GM21528 (cell line): Measurements from ENCODE around the gene MAP3K7CL.
A peak's percentile ranks its signal among the peaks of the same experiment; 100 is the strongest.

Experiments
- ATAC-seq: cut with Tn5 transposase; IDR thresholded peaks from one replicate; pipeline ENCODE4 v1.9.1; 2021; ENCODE audit warnings: mild to moderate bottlenecking, moderate library complexity; ENCODE audit not compliant: unreplicated experiment, low FRiP score

The MAP3K7CL gene, protein sequence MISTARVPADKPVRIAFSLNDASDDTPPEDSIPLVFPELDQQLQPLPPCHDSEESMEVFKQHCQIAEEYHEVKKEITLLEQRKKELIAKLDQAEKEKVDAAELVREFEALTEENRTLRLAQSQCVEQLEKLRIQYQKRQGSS

DNA sequence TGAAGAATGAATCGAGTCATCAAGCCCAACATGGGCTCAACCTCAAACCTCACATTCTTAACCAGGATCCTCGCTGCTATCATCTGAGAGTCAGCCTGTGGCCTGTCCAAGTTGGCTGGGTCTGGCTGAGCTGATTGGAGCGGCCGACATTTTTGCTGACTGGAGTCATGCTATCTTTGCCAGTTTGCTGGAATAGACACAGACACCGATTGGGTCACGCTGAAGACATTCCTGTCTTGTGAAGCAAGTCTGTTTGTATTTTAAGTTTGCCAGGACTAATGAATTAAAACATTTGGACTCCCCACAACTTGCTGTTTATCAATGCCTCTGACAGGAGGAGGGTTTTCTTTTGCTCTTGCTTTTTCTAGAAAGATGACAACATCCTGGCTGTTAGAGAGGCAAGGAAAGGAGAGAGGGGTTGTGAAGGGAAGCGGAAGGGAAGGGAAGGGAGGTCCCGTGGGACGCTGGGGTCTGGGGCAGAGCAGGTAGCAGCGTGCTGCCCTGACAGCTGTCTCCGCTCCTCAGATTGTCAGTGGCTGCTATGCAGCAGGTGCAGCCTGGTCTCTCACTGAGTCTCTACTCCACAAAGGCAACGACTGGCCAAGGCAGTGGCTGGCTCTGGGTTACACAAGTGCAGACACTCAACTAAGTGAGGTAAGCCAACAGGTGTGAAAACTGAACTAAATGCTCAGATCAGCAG is at the start of gene MAP3K7CL:
Gene MAP3K7CL, plus strand, starts transcription at position 375 of the 700 bp plus-strand sequence. CDS start 2,701 bp downstream, outside the sequence.
- no peak for ATAC-seq

DNA sequence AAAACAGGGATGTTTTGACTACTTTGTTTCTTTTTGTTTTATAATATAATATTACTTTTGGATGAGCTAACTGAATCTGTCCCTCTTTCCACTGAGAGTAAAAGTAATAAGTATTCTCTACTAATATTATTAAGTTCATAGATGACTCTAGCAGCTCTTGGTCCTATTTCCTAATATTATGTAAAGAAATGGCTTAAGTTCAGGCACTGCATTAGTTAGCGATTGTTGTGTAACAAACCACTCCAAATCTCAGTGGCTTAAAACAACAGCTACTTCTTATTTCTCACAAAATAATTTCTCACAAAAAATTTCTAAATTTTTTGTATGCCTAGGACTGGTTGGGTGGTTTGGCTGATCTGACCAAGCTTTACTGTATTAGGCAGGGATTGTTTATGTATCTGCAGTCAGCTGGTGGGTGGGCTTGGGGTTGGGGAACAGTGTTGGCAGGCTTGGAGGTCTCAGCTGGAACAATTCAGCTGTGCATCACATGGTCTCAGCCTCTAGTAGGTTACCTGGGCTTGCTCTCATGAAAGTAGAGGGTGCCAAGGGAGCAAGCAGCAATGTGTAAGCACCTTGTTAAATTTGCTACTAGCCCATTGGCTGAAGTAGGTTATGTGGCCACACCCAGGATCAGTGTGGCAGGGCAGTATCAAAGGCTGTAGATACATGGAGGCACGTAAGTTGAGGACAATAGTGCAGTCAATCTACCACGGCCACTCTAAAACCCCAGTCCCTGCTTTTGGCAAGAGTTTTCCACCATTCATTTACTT is 48.2 kb upstream of the MAP3K7CL start:
- no peak for ATAC-seq

DNA sequence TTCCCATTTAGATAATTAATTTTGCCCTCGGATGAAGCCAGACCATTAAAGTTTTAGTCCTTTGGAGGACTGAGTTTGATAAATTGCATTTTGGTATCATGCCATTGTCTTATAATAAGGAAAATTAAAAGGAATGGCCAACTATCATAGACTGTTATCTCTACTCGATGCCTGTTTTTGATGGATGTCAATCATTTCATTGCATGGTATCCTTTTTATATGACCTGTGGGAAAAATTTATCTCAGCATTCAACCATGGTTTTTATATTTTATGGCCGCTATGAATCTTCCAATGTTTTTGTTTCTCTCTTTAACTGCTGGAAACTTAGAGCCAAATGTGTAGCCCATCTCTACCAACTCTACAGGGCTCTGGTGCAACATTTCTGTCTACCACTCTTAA is 47.1 kb upstream of the MAP3K7CL start:
- no peak for ATAC-seq

DNA sequence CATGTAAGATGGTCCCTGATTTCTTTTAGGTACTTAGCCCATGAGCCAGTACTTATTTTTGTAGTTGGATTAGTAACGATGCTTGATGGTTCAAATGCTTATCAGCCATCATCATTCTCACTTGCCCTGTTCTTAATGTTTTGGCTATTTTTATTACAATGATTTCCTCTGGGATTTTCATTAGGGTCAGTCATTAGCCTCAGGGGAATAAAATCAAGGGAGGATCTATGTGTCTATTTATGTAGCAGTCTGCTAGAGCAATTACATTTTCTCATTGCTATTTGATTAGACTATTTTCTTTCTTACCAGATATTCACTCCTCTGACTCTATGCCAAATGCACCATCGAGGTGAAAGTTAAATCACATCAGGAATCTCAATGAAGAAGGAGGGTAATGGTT is 46.1 kb upstream of the MAP3K7CL start:
- ATAC-seq = no peak

DNA sequence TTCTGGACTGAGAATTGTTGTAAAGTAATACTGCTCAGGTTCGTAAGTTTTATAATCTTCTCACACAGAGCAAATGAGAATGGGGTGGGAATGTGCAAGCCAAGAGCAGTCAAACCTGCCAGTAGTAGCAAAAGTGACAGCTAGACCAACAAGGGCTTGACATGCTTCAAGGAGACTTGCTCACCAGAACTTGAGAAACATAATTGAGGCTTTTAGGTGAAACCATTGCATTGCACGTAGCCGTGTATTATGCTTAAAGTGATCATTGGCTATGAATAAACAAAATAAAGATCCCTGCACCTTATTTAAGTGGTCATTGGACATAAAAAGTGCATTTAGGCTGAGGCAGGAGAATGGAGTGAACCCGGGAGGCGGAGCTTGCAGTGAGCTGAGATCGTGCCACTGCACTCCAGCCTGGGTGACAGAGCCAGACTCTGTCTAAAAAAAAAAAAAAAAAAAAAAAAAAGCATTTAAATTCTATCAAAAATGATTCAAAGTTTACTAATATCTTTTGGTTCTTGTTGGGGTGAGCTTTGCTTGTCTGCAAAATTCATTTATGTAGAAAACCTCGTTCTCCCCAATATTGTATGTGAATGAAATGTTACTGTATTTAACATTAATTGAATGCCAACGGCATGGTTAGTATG is 45.2 kb upstream of the MAP3K7CL start:
- ATAC-seq = no peak

DNA sequence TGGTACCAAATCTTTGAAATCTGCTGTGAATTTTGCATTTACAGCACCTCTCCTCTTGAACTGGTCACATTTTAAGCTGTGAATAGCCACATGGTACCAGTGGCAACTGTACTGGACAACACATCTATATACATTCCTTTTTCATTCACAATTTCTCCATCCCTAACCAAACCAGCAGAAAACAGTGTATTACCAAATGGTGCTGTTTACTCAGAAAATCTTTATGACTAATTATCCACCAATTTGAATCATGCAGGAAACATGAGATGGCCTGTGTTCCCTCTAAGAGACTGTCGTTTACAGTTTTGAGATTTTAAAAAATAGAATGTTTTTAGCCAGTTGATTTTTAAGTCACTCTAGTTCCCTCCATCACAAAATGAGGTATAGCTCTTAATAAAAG is 39.4 kb upstream of the MAP3K7CL start:
- no peak for ATAC-seq

DNA sequence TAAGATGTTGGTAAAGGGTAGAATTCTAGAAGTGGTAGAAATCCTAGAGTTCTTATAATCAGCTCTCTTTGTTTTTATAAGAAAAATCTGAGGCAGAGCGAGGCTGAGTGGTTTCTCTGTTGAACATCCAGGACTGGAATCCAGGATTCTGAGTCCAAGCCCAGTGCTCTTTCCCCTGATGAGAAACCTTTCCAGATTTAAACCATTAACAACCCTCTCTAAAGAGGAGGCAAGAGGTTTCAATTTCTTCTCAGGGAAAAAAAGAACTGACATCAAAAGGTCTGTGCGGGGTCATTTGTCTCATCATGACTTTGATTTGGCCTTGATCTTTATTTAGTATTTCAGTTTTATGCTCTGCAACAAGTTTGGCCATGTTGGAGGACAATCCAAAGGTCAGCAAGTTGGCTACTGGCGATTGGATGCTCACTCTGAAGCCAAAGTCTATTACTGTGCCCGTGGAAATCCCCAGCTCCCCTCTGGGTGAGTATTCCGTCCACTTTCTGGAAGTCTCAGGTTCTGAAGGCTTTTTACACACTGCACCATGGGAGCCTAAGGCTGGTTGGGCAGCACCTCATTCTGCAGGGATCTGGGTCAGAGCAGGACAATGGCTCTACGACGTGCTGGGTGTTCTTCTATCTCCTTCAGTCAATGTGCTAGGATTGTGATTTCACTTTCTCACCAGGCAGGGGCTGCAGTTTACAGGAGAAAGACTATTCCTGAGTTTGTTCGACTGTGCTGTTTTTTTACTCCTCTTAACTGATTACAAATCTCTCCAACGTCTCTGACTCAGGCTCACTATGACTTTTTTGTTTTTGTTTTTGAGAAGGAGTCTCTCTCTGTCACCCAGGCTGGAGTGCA is 38.1 kb upstream of the MAP3K7CL start:
- no peak for ATAC-seq

DNA sequence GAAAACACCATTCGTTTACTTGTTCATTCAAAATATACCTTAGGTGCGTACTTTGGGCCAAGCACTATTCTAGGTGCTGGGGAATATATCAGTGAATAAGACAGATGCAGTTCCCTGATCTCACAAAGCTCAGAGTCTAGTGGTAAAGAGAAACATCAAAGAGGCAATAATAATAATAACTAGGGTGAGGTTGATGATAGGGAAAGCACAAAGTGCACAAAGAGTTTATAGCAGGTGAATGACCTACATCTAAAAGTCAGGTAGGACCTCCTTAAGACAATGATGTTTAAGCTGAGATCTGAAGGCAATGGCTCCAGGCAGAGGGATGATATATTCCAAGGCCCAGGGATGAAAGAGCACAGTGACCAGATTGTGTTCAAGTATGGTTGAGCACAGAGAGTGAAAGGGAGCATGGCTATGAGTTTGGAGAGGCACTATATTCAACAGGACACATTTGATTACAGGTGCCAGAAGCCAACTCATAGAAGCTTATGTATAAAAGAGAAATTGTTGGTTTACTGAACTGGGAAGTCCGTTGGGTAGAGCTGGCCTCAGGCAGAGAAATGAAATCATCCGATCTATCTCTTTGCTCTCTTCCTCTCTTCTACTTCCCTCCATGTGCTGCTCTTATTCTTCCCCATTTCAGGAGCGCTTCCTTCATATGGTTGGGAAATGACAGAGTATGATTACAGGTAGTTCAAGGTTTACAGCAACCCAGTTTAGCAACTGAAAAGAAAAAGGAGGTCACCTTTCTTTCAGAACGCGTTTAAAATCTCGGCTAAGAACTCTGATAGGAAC is 34.0 kb upstream of the MAP3K7CL start:
- ATAC-seq = no peak

DNA sequence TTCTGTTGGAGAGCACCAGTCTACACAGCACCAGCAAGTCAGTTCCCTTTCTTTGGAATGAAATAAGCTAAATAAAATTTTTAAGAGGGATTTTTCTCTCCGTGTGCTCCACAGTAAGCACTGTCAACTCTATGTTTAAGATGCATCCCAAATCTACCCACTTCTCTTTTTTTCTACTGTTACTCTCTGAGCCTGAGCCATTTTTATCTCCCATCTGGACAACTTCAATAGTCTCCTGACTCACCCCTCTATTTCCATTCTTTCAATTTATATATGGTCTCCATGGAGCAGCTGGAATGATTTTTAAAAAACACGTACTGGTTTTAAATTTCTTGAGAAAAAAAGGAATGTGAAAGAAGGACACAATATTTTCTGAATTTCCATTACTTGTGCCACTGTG is 32.3 kb upstream of the MAP3K7CL start:
- no peak for ATAC-seq

DNA sequence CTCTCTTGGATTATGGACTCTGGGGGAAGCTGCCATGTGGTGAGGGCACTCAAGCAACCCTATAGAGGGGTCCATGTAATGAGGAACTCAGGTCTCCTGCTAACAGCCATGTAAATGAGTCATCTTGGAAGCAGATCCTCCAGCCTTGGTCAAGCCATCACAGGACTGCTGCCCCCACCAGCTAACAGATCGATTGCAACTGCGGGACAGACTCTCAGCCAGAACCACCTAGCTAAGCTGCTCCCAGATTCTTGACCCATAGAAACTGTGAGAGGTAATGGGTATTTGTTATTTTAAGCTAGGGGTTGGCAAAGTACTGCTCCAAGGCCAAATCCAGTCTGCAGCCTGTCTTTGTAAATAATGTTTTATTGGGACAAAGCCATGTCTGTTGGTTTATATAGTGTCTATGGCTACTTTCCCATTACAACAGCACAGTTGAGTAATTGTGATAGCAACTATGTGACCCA is 27.6 kb upstream of the MAP3K7CL start:
- no peak for ATAC-seq

DNA sequence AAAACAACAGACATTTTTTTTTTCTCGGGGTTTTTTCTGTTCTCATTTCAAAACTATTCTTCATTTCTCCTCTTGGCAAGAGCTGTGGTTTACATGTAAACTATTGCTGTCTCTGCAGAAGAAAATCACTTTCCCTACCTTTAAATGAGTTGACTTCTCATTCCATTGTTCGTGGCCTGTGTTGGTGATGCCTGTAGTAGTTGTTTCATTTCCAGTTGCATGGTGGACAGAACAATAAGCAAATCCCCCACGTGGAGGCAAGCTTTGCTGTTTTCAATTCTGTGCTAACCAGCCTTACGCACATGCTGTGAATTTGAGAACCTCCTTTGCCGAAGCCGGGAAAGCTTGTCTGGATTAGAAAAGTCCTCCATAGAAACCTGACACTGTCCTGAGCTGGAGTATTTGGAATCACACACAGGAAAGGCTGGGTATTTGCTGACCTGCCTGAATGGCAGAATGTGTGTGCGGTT is 26.2 kb upstream of the MAP3K7CL start:
- ATAC-seq = no peak

DNA sequence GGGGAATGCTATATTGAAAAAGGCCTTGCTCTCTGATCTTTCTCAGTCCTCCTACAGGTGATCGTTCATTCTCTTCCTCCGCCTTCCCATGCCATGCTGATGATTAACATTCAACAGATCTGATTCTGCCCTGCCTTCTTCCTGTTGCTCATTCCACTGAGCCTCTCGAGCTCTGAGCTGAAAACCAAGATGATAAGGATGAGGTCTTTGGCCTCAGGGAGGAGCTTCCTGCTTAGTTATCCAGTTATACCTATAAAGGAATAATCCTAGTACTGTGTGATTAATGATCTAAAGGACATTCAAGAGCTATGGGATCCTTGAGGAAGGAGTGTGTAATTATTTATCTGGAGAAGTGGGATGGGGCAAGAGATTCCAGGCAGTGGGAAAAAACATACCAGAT is 25.2 kb upstream of the MAP3K7CL start:
- no peak for ATAC-seq

DNA sequence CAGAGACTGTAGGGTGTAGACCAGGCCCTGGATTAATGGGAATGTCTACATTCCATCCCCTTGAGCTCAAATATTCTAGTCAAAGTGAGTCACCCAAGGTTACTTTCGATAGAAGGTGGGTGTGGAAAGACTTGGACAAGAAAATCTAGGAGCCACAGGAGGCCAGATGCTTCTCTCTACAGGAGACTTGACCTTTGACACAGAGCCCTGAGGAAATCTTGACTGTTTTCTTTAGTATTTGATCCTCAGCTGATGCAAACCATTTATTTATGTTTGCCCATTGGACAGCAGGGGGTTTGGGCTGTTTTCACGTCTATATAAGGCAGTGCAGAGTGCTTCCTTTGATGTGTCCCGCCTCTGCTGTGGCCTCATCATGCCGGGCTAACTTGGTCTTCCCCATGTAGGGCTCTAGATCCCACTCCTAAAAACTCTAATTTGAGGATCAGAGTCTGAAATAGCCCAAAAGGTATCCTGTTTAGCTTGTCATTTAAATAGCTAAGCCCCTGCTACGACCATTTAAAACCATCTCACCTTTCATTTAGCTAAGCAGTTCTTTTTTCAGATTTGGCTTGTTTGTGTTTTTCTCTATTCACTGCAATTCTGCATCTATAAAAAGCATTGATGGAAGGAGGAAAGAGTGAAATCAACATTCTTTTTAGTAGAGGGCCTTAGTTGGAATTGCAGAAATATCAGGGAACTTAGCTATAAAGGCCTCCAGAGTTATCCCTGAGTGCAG is 15.5 kb upstream of the MAP3K7CL start:
- no peak for ATAC-seq

DNA sequence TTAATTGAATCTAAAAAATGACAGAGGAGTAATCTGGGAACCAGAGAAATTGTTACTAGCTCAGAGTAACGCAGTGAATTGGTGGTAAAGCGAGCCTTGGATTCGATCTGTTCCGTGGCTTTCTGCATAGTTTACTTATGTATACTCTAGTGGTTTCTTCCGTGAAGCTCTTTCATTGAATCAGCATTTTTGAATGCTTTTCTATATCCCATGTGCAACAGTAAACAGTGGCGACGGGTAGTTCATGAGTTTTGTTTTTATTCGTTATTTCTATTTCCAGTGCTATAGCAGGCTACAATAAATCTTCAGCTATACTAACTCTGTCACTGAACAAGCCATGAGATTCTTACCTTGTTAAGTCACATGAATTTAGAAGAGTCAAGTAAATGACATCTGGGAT is 14.5 kb upstream of the MAP3K7CL start:
- no peak for ATAC-seq

DNA sequence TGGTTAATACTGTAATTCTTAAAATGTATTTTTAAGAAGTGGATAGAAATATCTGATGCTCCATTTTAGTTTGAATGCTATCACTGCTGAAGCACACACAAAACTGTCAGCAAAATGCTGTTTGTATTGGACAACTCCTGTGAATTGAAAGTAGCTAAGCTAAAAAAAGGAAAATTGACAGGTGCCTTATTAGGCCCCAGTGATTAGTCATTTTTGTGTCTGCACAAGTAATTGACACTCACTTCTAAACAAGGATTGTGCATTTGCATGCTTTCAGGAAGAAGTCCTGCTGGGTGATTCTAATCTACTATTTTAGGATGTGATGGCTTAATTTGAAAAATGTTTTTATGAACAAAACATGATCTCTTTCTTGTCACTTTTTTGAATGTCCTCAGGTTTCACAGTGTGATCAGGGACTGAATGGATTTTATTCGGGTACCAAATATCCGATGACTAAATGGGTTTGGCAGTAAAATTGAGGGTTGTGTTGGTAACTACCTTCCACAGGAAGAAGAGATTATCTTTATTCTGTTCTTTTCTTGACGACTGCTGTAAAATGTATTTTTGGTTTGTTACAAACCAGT is 13.0 kb upstream of the MAP3K7CL start:
- ATAC-seq = no peak

DNA sequence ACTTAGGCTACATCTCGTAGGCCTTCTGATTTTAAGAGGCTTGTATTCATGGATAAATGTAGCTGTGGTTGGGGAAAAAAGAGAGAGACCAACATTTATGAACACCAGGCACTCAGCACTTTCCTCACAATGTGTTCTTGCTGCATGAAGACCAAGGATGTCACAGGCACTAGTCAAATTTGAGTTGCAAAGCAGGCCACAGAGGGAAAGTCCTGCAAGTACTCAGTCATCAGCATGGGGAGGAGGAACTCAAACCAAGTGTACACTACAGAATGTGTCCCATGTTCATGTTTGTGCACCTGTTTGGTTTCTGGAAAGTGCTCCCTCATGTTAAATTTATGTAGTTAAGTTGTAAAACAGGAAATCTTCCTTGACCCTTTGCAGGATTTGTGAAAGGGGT is 8.7 kb upstream of the MAP3K7CL start:
- ATAC-seq = no peak

DNA sequence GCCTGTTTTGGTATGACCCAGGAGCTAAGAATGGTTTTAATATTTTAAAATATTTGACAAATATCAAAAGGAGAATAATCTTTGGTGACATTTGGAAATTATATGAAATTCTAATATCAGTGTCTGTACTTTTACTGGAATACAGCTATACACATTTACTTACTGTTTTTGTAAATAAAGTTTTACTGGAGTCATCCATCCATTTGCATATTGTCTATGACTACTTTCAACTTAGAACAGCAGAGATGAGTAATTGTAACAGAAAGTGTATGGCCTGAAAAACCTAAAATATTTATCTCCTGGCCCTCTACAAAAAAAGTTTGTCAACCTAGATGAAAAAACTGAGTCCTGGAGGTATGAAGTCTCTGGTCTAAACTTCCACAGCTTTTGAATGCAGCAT is 5.8 kb upstream of the MAP3K7CL start:
- peak; percentile 35 for ATAC-seq

DNA sequence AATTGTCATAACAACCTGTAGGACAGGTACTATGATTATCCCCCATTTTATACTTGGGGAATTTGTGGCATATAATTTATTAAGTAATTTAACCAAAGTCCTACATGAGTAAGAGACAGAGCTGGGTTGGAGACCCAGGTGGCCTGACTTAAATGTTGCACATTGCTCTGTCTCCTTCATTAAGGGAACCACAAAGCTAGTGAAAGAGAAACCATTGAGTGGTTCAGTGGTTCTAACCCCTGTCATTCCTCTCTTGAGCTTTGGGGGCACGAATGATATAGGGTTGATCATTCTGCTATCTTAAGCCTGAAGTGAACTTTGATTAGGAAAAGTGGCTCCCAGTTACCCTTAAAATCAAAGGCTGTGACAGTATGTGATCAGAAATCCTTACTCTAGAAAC is 5.3 kb upstream of the MAP3K7CL start:
- peak; percentile 86 for ATAC-seq
